ENCODE data around the gene GDA.
A peak's percentile ranks its signal among the peaks of the same experiment; 100 is the strongest.
"Not testable (repeated sequence)": the region's sequence is repeated elsewhere in the genome, so short reads cannot be mapped to it uniquely, and the experiment has no call there.

GDA gene

GRCh38 chr9:72278959-72279358, 129.7 kb downstream of the GDA start:
- no peak for DNase-seq (ENCODE audit: low read depth in 3 of 3)

- DNase-seq (ENCODE audit: low read depth in 3 of 3): peak; percentile 41 to 58 (median 43)
These were observed 131.8 kb downstream of the GDA start for GRCh38 chr9:72280913-72281500.

- no peak for DNase-seq (ENCODE audit: low read depth in 3 of 3)
These were observed 140.2 kb downstream of the GDA start for GRCh38 chr9:72289401-72289800.

- no peak for DNase-seq (ENCODE audit: low read depth in 3 of 3)
These were observed 141.1 kb downstream of the GDA start for GRCh38 chr9:72290311-72290710.

GRCh38 chr9:72291576-72291975, 142.3 kb downstream of the GDA start:
- DNase-seq (ENCODE audit: low read depth in 3 of 3): not testable (repeated sequence)

DNA sequence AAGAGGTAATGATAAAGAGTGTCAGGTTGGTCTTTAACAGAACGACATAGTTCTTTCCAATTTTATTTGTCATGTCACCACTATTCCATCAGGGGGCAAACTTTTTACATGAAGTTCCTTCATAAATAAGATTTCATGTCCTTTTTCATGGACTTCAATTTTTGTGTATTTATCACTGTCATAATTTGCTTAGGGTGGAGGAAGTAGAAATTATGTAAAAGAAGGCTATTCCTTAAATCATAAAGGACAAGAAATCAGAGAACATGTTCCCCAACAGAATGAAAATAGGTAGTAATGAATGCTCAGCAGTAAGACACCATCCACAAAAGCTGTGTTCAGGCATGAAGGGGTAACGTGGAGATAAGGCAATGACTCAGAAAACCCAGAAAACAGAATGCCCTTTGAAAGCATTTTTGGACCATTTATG, 143.0 kb downstream of the GDA start:
- DNase-seq (ENCODE audit: low read depth in 3 of 3): no peak

DNA sequence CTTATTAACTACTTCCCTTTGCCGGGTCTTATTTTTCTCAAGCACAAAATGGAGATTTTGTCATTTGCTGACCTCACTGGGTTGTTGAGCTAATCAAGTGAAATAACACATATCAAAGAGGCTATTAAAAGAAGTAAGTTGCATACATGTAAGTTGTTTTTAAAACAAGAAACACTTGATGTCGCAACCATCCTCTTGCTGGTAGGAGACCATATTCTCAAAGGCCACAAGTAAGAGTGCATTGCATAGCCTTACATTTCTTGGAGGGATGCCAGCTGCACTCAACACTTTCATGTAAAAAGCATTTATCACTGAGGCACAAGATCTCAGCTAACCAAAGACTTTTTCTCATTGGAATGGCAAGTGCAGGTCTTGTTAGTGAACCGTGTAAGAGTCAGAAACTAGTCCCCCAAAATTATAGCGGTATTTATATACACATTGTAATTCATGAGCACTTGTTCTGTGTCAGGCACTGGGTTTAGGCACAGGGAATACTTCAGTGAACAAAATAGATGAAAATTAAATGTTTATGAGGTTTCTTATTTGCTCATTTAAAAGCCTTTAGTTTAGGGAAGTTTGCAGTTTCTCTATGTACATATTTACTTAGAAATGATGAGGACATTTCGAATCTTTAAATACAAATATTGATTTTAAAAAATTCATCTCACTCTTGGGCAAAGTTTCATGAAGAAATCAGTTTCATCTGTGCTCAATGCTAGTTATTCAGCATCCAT, 143.8 kb downstream of the GDA start:
- no peak for DNase-seq (ENCODE audit: low read depth in 3 of 3)

DNA sequence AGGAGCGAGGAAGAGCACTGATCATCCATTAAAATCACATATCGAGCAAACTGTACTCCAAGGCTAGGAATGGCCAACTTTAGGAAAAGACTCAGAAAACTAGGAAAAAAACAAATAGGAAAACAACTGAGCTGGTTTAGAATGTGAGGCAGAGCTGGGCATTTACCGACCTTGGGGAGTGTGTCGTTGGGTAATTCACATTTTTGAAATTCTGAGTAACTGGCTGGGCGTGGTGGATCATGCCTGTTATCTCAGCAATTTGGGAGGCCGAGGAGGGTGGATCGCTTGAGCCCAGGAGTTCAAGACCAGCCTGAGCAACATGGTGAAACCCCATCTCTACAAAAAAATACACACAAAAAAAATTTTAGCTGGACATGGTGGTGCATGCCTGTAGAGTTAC, 145.7 kb downstream of the GDA start:
- no peak for DNase-seq (ENCODE audit: low read depth in 3 of 3)

GRCh38 chr9:72297516-72297915, 148.3 kb downstream of the GDA start:
- no peak for DNase-seq (ENCODE audit: low read depth in 3 of 3)

DNA sequence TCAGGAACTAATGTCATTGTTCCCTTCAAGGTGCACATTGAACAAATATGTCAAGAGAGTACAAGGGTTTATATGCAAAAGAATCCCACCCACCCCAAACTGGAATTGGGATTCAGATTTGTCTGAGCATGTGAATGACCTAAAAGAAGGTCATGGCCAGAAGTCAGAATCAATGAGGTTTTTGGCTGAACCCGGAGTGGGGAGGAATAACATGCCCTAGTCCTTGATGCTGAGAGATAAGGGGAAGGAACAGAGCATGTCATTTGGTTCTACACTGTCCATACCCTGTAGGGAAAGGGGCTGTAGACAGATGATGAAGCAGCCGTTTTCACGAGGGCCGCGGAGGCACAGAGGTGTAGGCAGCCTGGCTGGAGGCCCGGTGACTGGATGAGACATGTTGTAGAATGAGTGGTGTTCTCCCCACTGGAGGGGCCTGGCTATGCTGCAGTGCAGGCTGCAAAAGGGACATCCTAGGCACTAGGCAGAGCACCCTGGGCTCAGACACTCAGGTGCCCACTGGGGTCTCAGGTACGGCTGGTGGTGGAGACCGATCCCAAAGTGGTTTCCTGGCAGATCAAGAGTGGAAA, 149.9 kb downstream of the GDA start:
- DNase-seq (ENCODE audit: low read depth in 3 of 3): no peak

DNA sequence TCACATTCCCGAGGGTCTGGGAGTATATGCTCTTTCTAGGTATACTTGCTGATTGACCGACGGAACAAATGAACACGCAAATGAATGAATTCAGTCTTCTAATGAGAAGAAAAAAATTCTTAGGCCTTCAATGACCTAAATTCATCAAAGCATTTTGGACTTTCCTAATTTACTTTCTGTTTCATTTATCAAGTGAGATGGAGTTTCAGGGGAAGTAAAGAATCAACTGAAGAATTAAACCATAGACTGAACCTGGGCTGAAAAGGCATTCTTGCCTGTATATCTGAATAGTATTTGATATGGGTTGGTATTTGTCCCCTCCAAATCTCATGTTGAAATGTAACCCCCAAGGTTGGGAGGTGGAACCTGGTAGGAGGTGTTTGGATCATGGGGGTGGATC, 151.6 kb downstream of the GDA start:
- DNase-seq (ENCODE audit: low read depth in 3 of 3): no peak

Data from stimulated activated CD4-positive, alpha-beta T cell treated with anti-CD3 and anti-CD28 coated beads, TNF-alpha, amount 100 ng/mL, for 4 hours (primary cell).